Measurements from ENCODE around the gene MAP2K3.

The MAP2K3 gene

GRCh38 chr17:21252796-21253645, 31.5 kb upstream of the MAP2K3 start, which contains the start of gene NATD1:
TSS of gene NATD1 (minus strand) at chr17:21253410. CDS start at chr17:21253264, 146 bp downstream.
- peak; percentile 67 for DNase-seq (ENCODE audit: low read depth)

GRCh38 chr17:21253646-21254441, 30.7 kb upstream of the MAP2K3 start:
- DNase-seq (ENCODE audit: low read depth) = no peak

GRCh38 chr17:21258593-21258992, 25.9 kb upstream of the MAP2K3 start:
- DNase-seq (ENCODE audit: low read depth) = no peak

- no peak for DNase-seq (ENCODE audit: low read depth)
Measured at GRCh38 chr17:21262259-21262993, 22.1 kb upstream of the MAP2K3 start.

- DNase-seq (ENCODE audit: low read depth) = no peak
Measured at GRCh38 chr17:21263376-21263775, 21.1 kb upstream of the MAP2K3 start.

GRCh38 chr17:21268596-21269188, 15.8 kb upstream of the MAP2K3 start:
- no peak for DNase-seq (ENCODE audit: low read depth)

- DNase-seq (ENCODE audit: low read depth) = no peak
Measured at GRCh38 chr17:21269394-21269793, 15.1 kb upstream of the MAP2K3 start.

GRCh38 chr17:21271454-21272183, 12.9 kb upstream of the MAP2K3 start:
- DNase-seq (ENCODE audit: low read depth) = no peak

GRCh38 chr17:21272250-21272649, 12.3 kb upstream of the MAP2K3 start:
- no peak for DNase-seq (ENCODE audit: low read depth)

- no peak for DNase-seq (ENCODE audit: low read depth)
Measured at GRCh38 chr17:21272881-21273792, 11.4 kb upstream of the MAP2K3 start.

- no peak for DNase-seq (ENCODE audit: low read depth)
Measured at GRCh38 chr17:21275047-21275578, 9.4 kb upstream of the MAP2K3 start.

GRCh38 chr17:21275579-21276263, 8.8 kb upstream of the MAP2K3 start:
- peak; percentile 59 for DNase-seq (ENCODE audit: low read depth)

GRCh38 chr17:21276264-21276588, 8.3 kb upstream of the MAP2K3 start:
- no peak for DNase-seq (ENCODE audit: low read depth)

GRCh38 chr17:21277332-21277731, 7.2 kb upstream of the MAP2K3 start:
- no peak for DNase-seq (ENCODE audit: low read depth)

GRCh38 chr17:21278450-21279197, 5.9 kb upstream of the MAP2K3 start:
- DNase-seq (ENCODE audit: low read depth) = no peak

GRCh38 chr17:21279198-21279535, 5.3 kb upstream of the MAP2K3 start:
- DNase-seq (ENCODE audit: low read depth) = no peak

- DNase-seq (ENCODE audit: low read depth) = no peak
Measured at GRCh38 chr17:21279582-21279981, 4.9 kb upstream of the MAP2K3 start.

GRCh38 chr17:21280081-21280518, 4.4 kb upstream of the MAP2K3 start:
- DNase-seq (ENCODE audit: low read depth) = peak; percentile 54

- peak; percentile 98 for DNase-seq (ENCODE audit: low read depth)
Measured at GRCh38 chr17:21282231-21282630, 2.3 kb upstream of the MAP2K3 start.

Measured in stromal cell of bone marrow (primary cell).